ENCODE data around the gene PGM2. TPM values are rescaled to one million over a fixed set of nuclear protein-coding genes. Genes with fewer than 3 reads are reported as not detected.

Gene PGM2
- total RNA-seq, 2 experiments from 2014 or later: 67.4 to 108 TPM

- Histone ChIP-seq H2AFZ (ENCODE audit: low read length) (no peak overlapping the region; the same call in 1 of the 2 replicates), H3K36me3 (ENCODE audit: insufficient read depth, low read length) (peaks cover 80% of the 10 kb centered on the region), H3K9me2 (ENCODE audit: insufficient read depth, low read length) (no peaks in the 10 kb centered on the region), H3K4me1 (ENCODE audit: insufficient read depth, low read length, poor library complexity, severe bottlenecking) (peaks cover 54% of the 10 kb centered on the region), H3K4me2 (ENCODE audit: low read length) (peak overlapping the region; percentile 57), H3K9me3 (ENCODE audit: low read length) (no peaks in the 10 kb centered on the region), H3K79me2 (ENCODE audit: insufficient read depth, low read depth, low read length) (no peaks in the 10 kb centered on the region; the same call in 1 of the 2 replicates), H3K4me3 (ENCODE audit: low read depth, low read length, poor library complexity, severe bottlenecking) (peak overlapping the region; percentile 36), H3K27ac (ENCODE audit: low read depth, low read length, poor library complexity, severe bottlenecking) (peak overlapping the region; percentile 93), H4K20me1 (ENCODE audit: insufficient read depth, low read length) (no peaks in the 10 kb centered on the region)
- intact Hi-C loops (cut with micrococcal nuclease; ENCODE audit: unreplicated experiment): no loop called here
- no TSS peak for BruUV-seq (replicated peaks)
- DNase-seq (ENCODE audit: low spot score): peak; percentile 90
- ChIA-PET POLR2A (interaction anchor here (0.8 to 6.4 kb wide), 10 partner anchors 7 to 47 kb away, joined by 3 to 48 read pairs (median 6); partner anchors contain the start of gene PGM2), CTCF (ENCODE audit: unreplicated experiment) (no interaction called here)
- TF ChIP-seq CTCF (conservative IDR thresholded peaks at IDR 0.05; ENCODE audit: low read length) (no peak), EZH2phosphoT487 (IDR thresholded peaks at IDR 0.05; ENCODE audit: borderline replicate concordance, low read depth, low read length) (no peak)
Measured at GRCh38 chr4:37845201-37845600, 18.7 kb downstream of the PGM2 start.

- Histone ChIP-seq H3K4me3 (ENCODE audit: low read depth, low read length, poor library complexity, severe bottlenecking) (peak overlapping the region; percentile 36), H3K4me1 (ENCODE audit: insufficient read depth, low read length, poor library complexity, severe bottlenecking) (peaks cover 76% of the 10 kb centered on the region), H3K36me3 (ENCODE audit: insufficient read depth, low read length) (peaks cover 78% of the 10 kb centered on the region), H4K20me1 (ENCODE audit: insufficient read depth, low read length) (no peaks in the 10 kb centered on the region), H3K4me2 (ENCODE audit: low read length) (peak overlapping the region; percentile 57), H3K79me2 (ENCODE audit: insufficient read depth, low read depth, low read length) (no peaks in the 10 kb centered on the region; the same call in 1 of the 2 replicates), H3K9me2 (ENCODE audit: insufficient read depth, low read length) (no peaks in the 10 kb centered on the region), H3K9me3 (ENCODE audit: low read length) (no peaks in the 10 kb centered on the region), H3K27ac (ENCODE audit: low read depth, low read length, poor library complexity, severe bottlenecking) (peak overlapping the region; percentile 93), H2AFZ (ENCODE audit: low read length) (no peak overlapping the region)
- POLR2A ChIA-PET: interaction anchor here (1.3 to 6.4 kb wide), 7 partner anchors 9 to 135 kb away, joined by 3 to 48 read pairs (median 13); no protein-coding TSS in a partner anchor
- CTCF ChIA-PET (ENCODE audit: unreplicated experiment): no interaction called here
- intact Hi-C loops (cut with micrococcal nuclease; ENCODE audit: unreplicated experiment): no loop called here
- BruUV-seq (replicated peaks): no TSS peak
- TF ChIP-seq EZH2phosphoT487 (IDR thresholded peaks at IDR 0.05; ENCODE audit: borderline replicate concordance, low read depth, low read length) (no peak), CTCF (conservative IDR thresholded peaks at IDR 0.05; ENCODE audit: low read length) (no peak)
- no peak for DNase-seq (ENCODE audit: low spot score)
Measured at GRCh38 chr4:37847311-37847884, 20.9 kb downstream of the PGM2 start.

- Histone ChIP-seq H2AFZ (ENCODE audit: low read length) (no peak overlapping the region), H3K27ac (ENCODE audit: low read depth, low read length, poor library complexity, severe bottlenecking) (peak overlapping the region; percentile 95), H3K4me1 (ENCODE audit: insufficient read depth, low read length, poor library complexity, severe bottlenecking) (peaks cover 57% of the 10 kb centered on the region), H3K79me2 (ENCODE audit: insufficient read depth, low read depth, low read length) (no peaks in the 10 kb centered on the region; the same call in 1 of the 2 replicates), H4K20me1 (ENCODE audit: insufficient read depth, low read length) (no peaks in the 10 kb centered on the region), H3K9me3 (ENCODE audit: low read length) (no peaks in the 10 kb centered on the region), H3K4me3 (ENCODE audit: low read depth, low read length, poor library complexity, severe bottlenecking) (peak overlapping the region; percentile 58), H3K9me2 (ENCODE audit: insufficient read depth, low read length) (no peaks in the 10 kb centered on the region), H3K4me2 (ENCODE audit: low read length) (peak overlapping the region; percentile 69), H3K36me3 (ENCODE audit: insufficient read depth, low read length) (peaks cover 85% of the 10 kb centered on the region)
- intact Hi-C loops (cut with micrococcal nuclease; ENCODE audit: unreplicated experiment): loop anchor here (5.0 kb wide), 1 partner anchor 170 kb away; no protein-coding TSS in a partner anchor
- no TSS peak for BruUV-seq (replicated peaks)
- peak; percentile 41 for DNase-seq (ENCODE audit: low spot score)
- TF ChIP-seq CTCF (conservative IDR thresholded peaks at IDR 0.05; ENCODE audit: low read length) (no peak), EZH2phosphoT487 (IDR thresholded peaks at IDR 0.05; ENCODE audit: borderline replicate concordance, low read depth, low read length) (no peak)
- POLR2A ChIA-PET: interaction anchor here (0.5 to 4.0 kb wide), 21 partner anchors 8 to 166 kb away, joined by 3 to 32 read pairs (median 6); partner anchors contain the start of genes PGM2 and RELL1
- CTCF ChIA-PET (ENCODE audit: unreplicated experiment): interaction anchor here (1.2 to 1.3 kb wide), 2 partner anchors 49 to 126 kb away, joined by 4 to 5 read pairs; no protein-coding TSS in a partner anchor
Measured at GRCh38 chr4:37852376-37852775, 25.9 kb downstream of the PGM2 start.

All from OCI-LY7 (cell line).